ENCODE data around the gene FLACC1. TPM values are rescaled to one million over a fixed set of nuclear protein-coding genes. Genes with fewer than 3 reads are reported as not detected.
"Not testable (repeated sequence)": the region's sequence is repeated elsewhere in the genome, so short reads cannot be mapped to it uniquely, and the experiment has no call there.

The FLACC1 gene
- total RNA-seq, 2 donors from 2014 or later, result 1.3 to 2.1 TPM

DNA sequence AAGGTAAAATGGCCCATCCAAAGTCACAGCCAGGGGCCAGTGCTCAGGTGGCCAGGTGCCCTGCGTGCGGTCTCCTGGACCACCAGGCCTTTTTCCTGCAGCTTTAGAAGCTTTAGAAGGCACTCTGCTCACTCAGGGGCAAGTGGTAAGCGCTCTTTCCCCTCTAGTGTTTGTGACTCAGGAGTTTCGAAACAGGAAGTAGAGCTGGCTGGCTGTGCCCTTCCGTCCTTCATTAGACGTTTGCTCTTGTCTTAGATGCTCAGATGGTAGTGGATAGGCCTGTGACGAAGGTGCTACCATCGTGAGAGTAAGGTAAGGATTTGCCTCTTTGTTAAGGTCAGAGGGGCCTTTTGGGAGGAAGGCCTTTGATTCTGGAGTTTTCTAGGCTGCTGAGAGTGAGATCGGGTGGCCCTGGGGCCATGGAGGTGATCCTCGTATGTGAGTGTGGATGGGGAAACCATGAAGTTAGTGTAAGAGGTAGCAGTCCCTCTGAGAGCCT, 96.8 kb downstream of the FLACC1 start, which contains the start of gene CASP8:
Gene CASP8 (plus strand): TSS at position 235 of the 499 bp plus-strand sequence. CDS start 5,951 bp downstream, outside the sequence.
- ATAC-seq (no peak), DNase-seq (peak; percentile 44 to 45)
- intact Hi-C loops (cut with DNase I, micrococcal nuclease), result no loop called here

- DNase-seq (no peak), ATAC-seq (peak; percentile 15)
- intact Hi-C loops (cut with DNase I, micrococcal nuclease), result no loop called here
Observed at GRCh38 chr2:201258666-201259615, 98.2 kb downstream of the FLACC1 start.

DNA sequence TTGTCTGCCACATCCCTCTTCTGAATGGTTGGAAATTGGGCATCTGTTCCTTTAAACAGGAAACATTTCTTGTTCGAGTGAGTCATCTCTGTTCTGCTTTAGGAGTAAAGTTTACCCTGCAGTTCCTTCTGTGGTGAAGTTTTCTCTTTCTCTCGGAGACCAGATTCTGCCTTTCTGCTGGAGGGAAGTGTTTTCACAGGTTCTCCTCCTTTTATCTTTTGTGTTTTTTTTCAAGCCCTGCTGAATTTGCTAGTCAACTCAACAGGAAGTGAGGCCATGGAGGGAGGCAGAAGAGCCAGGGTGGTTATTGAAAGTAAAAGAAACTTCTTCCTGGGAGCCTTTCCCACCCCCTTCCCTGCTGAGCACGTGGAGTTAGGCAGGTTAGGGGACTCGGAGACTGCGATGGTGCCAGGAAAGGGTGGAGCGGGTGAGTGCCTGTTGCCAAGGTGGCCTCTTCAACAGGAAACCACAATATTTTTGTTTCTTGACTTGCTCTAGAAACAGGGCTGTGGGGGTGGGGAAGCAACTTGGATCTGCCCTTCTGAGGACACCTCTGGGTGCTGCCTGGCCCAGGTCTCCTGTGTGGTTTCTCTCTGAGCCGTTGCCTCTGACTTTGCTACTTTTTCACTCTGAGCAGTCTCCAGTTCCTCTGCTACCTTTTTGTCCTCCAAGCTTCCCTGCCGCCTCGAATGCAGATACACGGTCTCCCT, 99.0 kb downstream of the FLACC1 start:
- peak; percentile 80 for ATAC-seq
- intact Hi-C loops (cut with DNase I, micrococcal nuclease), result no loop called here
- DNase-seq, result peak; percentile 88

- ATAC-seq (peak; percentile 71), DNase-seq (peak; percentile 50 to 66)
- intact Hi-C loops (cut with DNase I, micrococcal nuclease), result no loop called here
Observed at GRCh38 chr2:201257381-201257955, 99.7 kb downstream of the FLACC1 start.

DNA sequence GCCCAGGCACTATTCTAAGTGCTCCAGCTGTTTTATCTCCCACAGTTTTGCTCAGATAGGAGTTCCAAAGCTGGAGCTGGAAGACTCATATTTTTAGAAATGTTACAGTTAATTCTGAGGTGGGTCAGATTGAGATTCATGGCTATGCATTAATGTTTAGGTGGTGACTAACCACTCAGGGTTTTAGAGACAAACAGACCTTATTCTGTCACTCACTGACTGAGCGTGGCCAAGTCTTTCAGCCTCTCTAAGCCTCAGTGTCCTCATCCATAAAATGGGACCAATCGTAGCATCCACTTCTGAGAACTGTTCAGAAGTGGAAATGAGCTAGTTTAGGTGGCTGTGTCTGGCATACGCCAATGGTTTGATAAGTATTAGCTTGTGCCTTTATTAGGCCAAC, 101.1 kb downstream of the FLACC1 start:
- ATAC-seq (no peak), DNase-seq (no peak)
- intact Hi-C loops (cut with DNase I, micrococcal nuclease), result no loop called here

GRCh38 chr2:201255408-201256033, 101.6 kb downstream of the FLACC1 start:
- no peak for ATAC-seq
- intact Hi-C loops (cut with DNase I, micrococcal nuclease), result no loop called here

GRCh38 chr2:201254081-201254730, 102.9 kb downstream of the FLACC1 start:
- ATAC-seq (peak; percentile 54), DNase-seq (peak; percentile 51 to 76)
- intact Hi-C loops (cut with DNase I, micrococcal nuclease), result no loop called here

More at GRCh38 chr2:201255408-201256033, 101.6 kb downstream of the FLACC1 start:
- no peak for DNase-seq

DNA sequence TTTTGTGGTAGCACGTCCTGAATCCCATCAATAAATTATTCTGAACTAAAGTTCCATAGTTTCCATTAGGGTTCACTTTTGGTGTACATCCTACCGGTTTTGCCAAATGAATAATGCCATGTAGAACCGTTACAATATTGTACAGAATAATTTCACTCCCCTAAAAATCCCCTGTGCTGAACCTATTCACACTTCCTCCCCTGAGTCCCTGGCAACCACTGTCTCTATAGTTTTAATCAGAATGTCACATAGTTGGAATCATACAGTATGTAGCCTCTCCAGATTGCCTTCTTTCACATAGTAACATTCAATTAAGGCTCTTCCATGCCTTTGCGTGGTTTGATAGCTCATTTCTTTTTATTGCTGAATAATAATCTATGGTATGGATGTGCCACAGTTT, 106.4 kb downstream of the FLACC1 start:
- no peak for DNase-seq
- no peak for ATAC-seq
- intact Hi-C loops (cut with DNase I, micrococcal nuclease), result no loop called here

DNA sequence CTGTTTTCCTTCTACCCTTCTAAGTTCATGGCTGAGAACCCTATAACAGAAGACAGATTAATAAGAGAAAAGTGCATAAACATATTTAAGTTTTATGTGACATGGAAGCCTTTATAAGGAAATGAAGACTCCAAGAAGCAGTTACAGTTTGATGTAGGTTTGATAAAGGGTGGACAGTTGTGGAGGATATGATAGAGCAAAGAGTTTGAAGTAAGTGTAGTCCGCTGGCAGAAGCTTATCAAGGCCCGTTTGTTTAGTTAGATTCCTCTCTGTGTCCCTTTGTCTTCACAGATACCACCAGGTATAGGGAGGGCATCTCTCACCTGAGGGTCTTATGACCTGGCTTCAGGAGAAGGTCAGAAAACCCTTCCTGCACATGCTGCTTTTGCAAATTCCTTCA, 107.3 kb downstream of the FLACC1 start:
- no peak for DNase-seq
- no peak for ATAC-seq
- intact Hi-C loops (cut with DNase I, micrococcal nuclease), result no loop called here

GRCh38 chr2:201248288-201248844, 108.8 kb downstream of the FLACC1 start:
- intact Hi-C loops (cut with DNase I, micrococcal nuclease), result no loop called here
- no peak for ATAC-seq
- no peak for DNase-seq

- DNase-seq (no peak), ATAC-seq (no peak)
- intact Hi-C loops (cut with DNase I, micrococcal nuclease), result no loop called here
Observed at GRCh38 chr2:201246280-201246679, 110.9 kb downstream of the FLACC1 start.

GRCh38 chr2:201244829-201245228, 112.3 kb downstream of the FLACC1 start:
- DNase-seq (no peak), ATAC-seq (no peak)
- intact Hi-C loops (cut with DNase I, micrococcal nuclease), result loop anchor here in 1 of 2 donors (5.0 kb wide), 1 partner anchor 117 kb away; no protein-coding TSS in a partner anchor

DNA sequence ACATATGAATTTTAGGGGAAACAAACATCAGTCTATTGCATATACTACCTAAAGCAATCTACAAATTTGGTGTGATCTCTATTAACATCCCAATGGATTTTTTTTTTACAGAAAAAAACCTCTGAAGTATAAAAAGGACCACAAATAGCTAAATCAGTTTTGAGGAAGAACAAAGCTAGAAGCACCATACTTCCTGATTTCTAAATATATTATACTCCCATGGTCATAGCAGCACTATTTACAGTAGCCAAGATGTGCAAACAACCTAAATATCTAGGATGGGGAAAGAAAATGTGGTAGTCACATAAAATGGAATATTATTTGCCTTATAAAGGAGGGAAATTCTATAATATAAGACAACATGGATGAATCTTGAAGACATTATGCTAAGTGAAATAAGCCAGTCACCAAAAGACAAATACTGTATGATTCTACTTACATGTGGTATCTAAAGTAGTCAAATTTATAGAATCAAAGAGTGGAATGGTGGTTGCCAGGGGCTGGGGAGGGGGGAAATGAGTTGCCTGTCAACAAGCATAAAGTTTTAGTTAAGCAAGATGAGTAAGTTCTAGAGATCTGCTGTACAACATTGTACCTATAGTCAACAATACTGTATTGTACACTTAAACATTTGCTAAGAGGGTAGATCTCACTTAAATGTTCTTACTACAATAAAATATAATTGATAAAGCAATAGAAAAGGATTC, 114.4 kb downstream of the FLACC1 start:
- no peak for ATAC-seq
- no peak for DNase-seq
- intact Hi-C loops (cut with DNase I, micrococcal nuclease), result loop anchor here in 1 of 2 donors (5.0 kb wide), 1 partner anchor 120 kb away; no protein-coding TSS in a partner anchor

DNA sequence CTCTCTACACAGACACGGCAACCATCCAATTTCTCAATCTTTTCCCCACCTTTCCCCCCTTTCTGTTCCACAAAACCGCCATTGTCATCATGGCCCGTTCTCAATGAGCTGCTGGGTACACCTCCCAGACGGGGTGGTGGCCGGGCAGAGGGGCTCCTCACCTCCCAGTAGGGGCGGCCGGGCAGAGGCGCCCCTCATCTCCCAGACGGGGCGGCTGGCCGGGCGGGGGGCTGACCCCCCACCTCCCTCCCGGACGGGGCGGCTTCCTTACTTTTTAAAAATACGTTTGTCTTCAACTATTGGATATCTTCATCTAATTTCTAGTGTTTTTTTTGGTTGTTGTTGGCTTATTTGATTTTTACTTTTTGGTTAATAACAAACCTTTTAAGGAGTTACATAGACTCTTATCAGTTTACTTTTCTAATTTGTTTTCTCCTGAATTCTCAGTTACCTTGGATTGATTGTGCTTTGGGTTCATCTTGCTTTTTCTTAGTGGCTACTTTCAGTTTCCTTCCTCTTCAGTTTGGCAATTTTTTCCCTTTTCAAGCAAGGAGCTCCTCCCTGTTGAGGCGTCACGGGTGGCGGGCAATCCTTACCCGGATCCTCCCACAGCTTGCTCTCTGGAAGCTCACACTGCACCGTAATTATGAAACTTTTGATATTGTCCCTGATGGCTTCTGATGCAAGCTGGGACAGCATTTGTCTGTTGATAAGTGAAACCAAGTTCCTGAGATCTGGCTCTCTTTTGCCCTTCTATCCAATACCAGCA, 117.8 kb downstream of the FLACC1 start:
- ATAC-seq; intact Hi-C loops (cut with DNase I, micrococcal nuclease): not testable (repeated sequence)
- peak in 1 of 2 donors; percentile 39 for DNase-seq
